ENCODE measurements around the gene HLA-DPA1. TPM values are rescaled to one million over a fixed set of nuclear protein-coding genes. Genes with fewer than 3 reads are reported as not detected.

The HLA-DPA1 gene
- total and polyA plus RNA-seq, 7 donors, result 29.9 to 210 (median 51.0) TPM

DNA sequence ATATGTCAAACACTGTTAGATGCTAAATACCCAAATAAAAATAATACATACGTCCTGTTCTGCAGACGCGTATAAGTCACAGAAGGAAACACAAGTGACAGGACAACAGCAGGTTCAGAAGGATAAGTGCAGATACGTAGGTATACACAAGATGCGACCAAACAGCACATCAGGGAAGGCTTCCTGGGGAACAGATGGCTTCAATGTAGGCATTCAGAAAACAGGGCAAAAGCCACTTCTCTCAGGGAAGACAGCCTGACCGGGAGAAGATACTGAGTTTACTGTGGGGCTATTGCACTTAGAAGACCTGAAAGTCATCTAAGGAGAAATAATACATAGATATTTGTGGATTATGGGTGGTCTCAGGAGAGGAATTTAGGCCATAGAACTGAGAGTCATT, 1.9 kb downstream of the HLA-DPA1 start:
- Histone ChIP-seq H3K9me3 (no peaks in the 10 kb centered on the region), H3K4me3 (no peak overlapping the region), H3K27ac (no peak overlapping the region), H3K36me3 (peaks cover 0 to 10% (median 0%) of the 10 kb centered on the region in 4 donors), H3K27me3 (no peaks in the 10 kb centered on the region), H3K4me1 (no peaks in the 10 kb centered on the region)
- intact Hi-C loops (cut with DNase I), result no loop called here
- TF ChIP-seq POLR2AphosphoS5 (IDR thresholded peaks at IDR 0.05), result no peak
- TF ChIP-seq, protein P1, sequence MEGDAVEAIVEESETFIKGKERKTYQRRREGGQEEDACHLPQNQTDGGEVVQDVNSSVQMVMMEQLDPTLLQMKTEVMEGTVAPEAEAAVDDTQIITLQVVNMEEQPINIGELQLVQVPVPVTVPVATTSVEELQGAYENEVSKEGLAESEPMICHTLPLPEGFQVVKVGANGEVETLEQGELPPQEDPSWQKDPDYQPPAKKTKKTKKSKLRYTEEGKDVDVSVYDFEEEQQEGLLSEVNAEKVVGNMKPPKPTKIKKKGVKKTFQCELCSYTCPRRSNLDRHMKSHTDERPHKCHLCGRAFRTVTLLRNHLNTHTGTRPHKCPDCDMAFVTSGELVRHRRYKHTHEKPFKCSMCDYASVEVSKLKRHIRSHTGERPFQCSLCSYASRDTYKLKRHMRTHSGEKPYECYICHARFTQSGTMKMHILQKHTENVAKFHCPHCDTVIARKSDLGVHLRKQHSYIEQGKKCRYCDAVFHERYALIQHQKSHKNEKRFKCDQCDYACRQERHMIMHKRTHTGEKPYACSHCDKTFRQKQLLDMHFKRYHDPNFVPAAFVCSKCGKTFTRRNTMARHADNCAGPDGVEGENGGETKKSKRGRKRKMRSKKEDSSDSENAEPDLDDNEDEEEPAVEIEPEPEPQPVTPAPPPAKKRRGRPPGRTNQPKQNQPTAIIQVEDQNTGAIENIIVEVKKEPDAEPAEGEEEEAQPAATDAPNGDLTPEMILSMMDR (IDR thresholded peaks at IDR 0.05), result no peak
- TF ChIP-seq EP300 (IDR thresholded peaks at IDR 0.05), result no peak
- TF ChIP-seq POLR2A (IDR thresholded peaks at IDR 0.05), result no peak
- DNase-seq, result no peak
- 52 to 64% methylated on average over 6 of the region's 6 CpGs for WGBS, 2 donors

- intact Hi-C loops (cut with DNase I), result no loop called here
Measured at GRCh38 chr6:33070909-33071308, 2.5 kb downstream of the HLA-DPA1 start.

GRCh38 chr6:33069021-33069738, 4.3 kb downstream of the HLA-DPA1 start:
- Histone ChIP-seq H3K36me3 (peaks cover 0 to 10% (median 0%) of the 10 kb centered on the region in 4 donors), H3K27me3 (no peaks in the 10 kb centered on the region), H3K4me3 (no peak overlapping the region), H3K4me1 (no peaks in the 10 kb centered on the region), H3K9me3 (no peaks in the 10 kb centered on the region), H3K27ac (no peak overlapping the region)
- no peak for DNase-seq
- intact Hi-C loops (cut with DNase I), result no loop called here
- WGBS, 2 donors, result 47 to 73% methylated on average over 10 of the region's 10 CpGs
- TF ChIP-seq, protein P1 (IDR thresholded peaks at IDR 0.05), result no peak
- TF ChIP-seq POLR2A (IDR thresholded peaks at IDR 0.05) (no peak), EP300 (IDR thresholded peaks at IDR 0.05) (no peak), POLR2AphosphoS5 (IDR thresholded peaks at IDR 0.05) (no peak)

More at GRCh38 chr6:33070909-33071308, 2.5 kb downstream of the HLA-DPA1 start:
- DNase-seq, result no peak
- Histone ChIP-seq H3K27ac (no peak overlapping the region), H3K4me1 (no peaks in the 10 kb centered on the region), H3K4me3 (no peak overlapping the region), H3K36me3 (peaks cover 0 to 10% (median 0%) of the 10 kb centered on the region in 4 donors), H3K27me3 (no peaks in the 10 kb centered on the region), H3K9me3 (no peaks in the 10 kb centered on the region)
- no peak for TF ChIP-seq POLR2AphosphoS5 (IDR thresholded peaks at IDR 0.05)
- TF ChIP-seq EP300 (IDR thresholded peaks at IDR 0.05), result no peak
- 1 to 38% methylated on average over 2 of the region's 2 CpGs for WGBS, 2 donors

DNA sequence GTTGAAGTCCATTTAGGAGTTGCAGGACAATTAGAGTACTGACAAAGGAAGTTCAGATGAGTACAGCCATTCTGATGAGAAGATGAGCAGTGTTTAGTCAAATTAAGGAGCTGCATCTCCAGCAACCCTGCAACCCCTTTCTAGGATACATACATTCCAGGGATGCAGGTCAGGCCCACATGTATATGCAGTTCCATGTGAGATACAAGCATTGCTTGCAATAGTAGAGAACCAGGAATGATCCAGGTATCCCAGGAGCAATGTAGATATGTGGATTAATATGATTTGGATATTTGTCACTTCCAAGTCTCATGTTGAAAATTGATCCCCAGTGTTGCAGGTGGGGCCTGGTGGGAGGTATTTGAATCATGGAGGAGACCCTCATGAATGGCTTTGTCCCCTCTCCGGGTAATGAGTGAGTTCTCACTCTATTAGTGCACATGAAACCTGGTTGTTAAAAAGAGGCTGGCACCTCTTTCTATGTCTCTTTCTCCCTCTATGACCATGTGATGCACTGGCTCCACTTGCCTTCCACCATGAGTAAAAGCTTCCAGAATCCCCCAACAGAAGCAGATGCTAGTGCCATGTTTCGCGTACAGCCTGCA, 6.4 kb downstream of the HLA-DPA1 start:
- no peaks in the 10 kb centered on the region for H3K4me1 ChIP-seq

GRCh38 chr6:33065312-33065711, 8.1 kb downstream of the HLA-DPA1 start:
- H3K9me3 ChIP-seq, result no peaks in the 10 kb centered on the region
- no peak overlapping the region for H3K27ac ChIP-seq
- no peaks in the 10 kb centered on the region for H3K4me1 ChIP-seq
- no peaks in the 10 kb centered on the region for H3K27me3 ChIP-seq
- TF ChIP-seq, protein P1 (IDR thresholded peaks at IDR 0.05), result no peak
- TF ChIP-seq EP300 (IDR thresholded peaks at IDR 0.05) (no peak), POLR2A (IDR thresholded peaks at IDR 0.05) (no peak), POLR2AphosphoS5 (IDR thresholded peaks at IDR 0.05) (no peak)
- DNase-seq, result no peak
- intact Hi-C loops (cut with DNase I), result no loop called here
- H3K4me3 ChIP-seq, result no peak overlapping the region
- H3K36me3 ChIP-seq, result peaks cover 0 to 10% (median 0%) of the 10 kb centered on the region in 4 donors
- WGBS, 2 donors, result 40 to 54% methylated on average over 4 of the region's 4 CpGs

More for the DNA sequence above, 6.4 kb downstream of the HLA-DPA1 start:
- H3K27me3 ChIP-seq, result no peaks in the 10 kb centered on the region
- intact Hi-C loops (cut with DNase I), result no loop called here
- no peak for DNase-seq
- H3K9me3 ChIP-seq, result no peaks in the 10 kb centered on the region
- TF ChIP-seq POLR2A (IDR thresholded peaks at IDR 0.05) (no peak), POLR2AphosphoS5 (IDR thresholded peaks at IDR 0.05) (no peak), EP300 (IDR thresholded peaks at IDR 0.05) (no peak)
- TF ChIP-seq, protein P1 (IDR thresholded peaks at IDR 0.05), result no peak
- peaks cover 0 to 10% (median 0%) of the 10 kb centered on the region in 4 donors for H3K36me3 ChIP-seq
- H3K4me3 ChIP-seq, result no peak overlapping the region
- H3K27ac ChIP-seq, result no peak overlapping the region
- WGBS, 2 donors, result 1 to 69% methylated on average over 2 to 3 of the region's 3 CpGs

All from sigmoid colon (tissue), 7 donors.